IMR-90 (cell line): Measurements from ENCODE around the gene TUBGCP2.

Source experiments
- BHLHE40 ChIP-seq: fragments of 150-350 bp; IDR thresholded peaks from 2 replicates; pipeline ENCODE4 v1.6.1; 2016; ENCODE audit warnings: mild to moderate bottlenecking, low read depth, low read length
- CEBPB ChIP-seq: IDR thresholded peaks from 2 replicates; pipeline ENCODE4 v1.6.1; 2012; ENCODE audit warnings: low read depth, low read length, improper control_type of control experiment
- FOS ChIP-seq: fragments of 150-350 bp; IDR thresholded peaks from 2 replicates; pipeline ENCODE4 v1.6.1; 2016; ENCODE audit warnings: low read depth, low read length
- MAFK ChIP-seq: IDR thresholded peaks from 2 replicates; pipeline ENCODE4 v1.6.1; 2012; ENCODE audit warnings: low read depth, low read length, improper control_type of control experiment
- MXI1 ChIP-seq: IDR thresholded peaks from 2 replicates; pipeline ENCODE4 v1.6.1; 2012; ENCODE audit warnings: low read depth, mild to moderate bottlenecking, low read length, moderate library complexity, borderline replicate concordance
- NFE2L2 ChIP-seq: fragments of 150-350 bp; IDR thresholded peaks from 2 replicates; pipeline ENCODE4 v1.6.1; 2016; ENCODE audit warnings: low read depth, mild to moderate bottlenecking, low read length
- POLR2A ChIP-seq: IDR thresholded peaks from 2 replicates; pipeline ENCODE4 v1.6.1; 2012; ENCODE audit warnings: mild to moderate bottlenecking, low read depth, low read length
- RAD21 ChIP-seq: IDR thresholded peaks from 2 replicates; pipeline ENCODE4 v1.6.1; 2012; ENCODE audit warnings: low read length, improper control_type of control experiment
- RFX5 ChIP-seq: IDR thresholded peaks from 2 replicates; pipeline ENCODE4 v1.8.0; 2012; ENCODE audit warnings: low read depth, mild to moderate bottlenecking, low read length, moderate library complexity
- SMC3 ChIP-seq: fragments of 150-350 bp; IDR thresholded peaks from 2 replicates; pipeline ENCODE4 v1.6.1; 2016; ENCODE audit warnings: low read depth, mild to moderate bottlenecking, antibody characterized with exemption, low read length, moderate library complexity
- TF ChIP-seq, protein P1 (sequence below): conservative IDR thresholded peaks from 2 replicates; pipeline ENCODE4 v1.5.1; 2012; ENCODE audit warnings: mild to moderate bottlenecking, low read depth, low read length, improper control_type of control experiment
- TF ChIP-seq, protein P2 (sequence below): fragments of 150-350 bp; IDR thresholded peaks from 2 replicates; pipeline ENCODE4 v1.6.1; 2017; ENCODE audit warnings: mild to moderate bottlenecking, antibody characterized with exemption, low read length, low read depth
- TF ChIP-seq, protein P3 (sequence below): fragments of 150-350 bp; IDR thresholded peaks from 2 replicates; pipeline ENCODE4 v1.6.1; 2016; ENCODE audit warnings: low read depth, mild to moderate bottlenecking, low read length, moderate library complexity, borderline replicate concordance

DNA sequence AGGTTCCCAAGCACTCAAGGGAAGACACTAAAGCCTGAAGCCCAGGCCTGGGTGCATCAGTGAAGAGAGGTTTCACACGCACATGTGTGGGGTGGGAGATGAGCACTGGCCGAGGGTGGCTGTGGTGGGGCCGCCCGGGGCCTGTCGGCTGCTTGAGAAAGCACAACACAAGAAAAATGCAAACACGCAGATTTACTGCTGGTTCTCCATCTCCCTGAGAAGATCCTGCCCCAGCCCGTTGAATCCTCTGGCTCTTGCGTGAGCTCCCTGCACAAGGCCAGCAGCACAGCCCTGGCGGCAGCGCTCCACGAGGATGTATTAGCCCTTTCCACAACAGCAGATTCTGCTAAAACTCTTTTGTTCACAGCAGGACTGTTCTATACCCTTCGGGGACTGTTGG is 6.2 kb upstream of the TUBGCP2 start:
- TF ChIP-seq, protein P1, sequence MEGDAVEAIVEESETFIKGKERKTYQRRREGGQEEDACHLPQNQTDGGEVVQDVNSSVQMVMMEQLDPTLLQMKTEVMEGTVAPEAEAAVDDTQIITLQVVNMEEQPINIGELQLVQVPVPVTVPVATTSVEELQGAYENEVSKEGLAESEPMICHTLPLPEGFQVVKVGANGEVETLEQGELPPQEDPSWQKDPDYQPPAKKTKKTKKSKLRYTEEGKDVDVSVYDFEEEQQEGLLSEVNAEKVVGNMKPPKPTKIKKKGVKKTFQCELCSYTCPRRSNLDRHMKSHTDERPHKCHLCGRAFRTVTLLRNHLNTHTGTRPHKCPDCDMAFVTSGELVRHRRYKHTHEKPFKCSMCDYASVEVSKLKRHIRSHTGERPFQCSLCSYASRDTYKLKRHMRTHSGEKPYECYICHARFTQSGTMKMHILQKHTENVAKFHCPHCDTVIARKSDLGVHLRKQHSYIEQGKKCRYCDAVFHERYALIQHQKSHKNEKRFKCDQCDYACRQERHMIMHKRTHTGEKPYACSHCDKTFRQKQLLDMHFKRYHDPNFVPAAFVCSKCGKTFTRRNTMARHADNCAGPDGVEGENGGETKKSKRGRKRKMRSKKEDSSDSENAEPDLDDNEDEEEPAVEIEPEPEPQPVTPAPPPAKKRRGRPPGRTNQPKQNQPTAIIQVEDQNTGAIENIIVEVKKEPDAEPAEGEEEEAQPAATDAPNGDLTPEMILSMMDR = no peak
- TF ChIP-seq FOS = no peak
- TF ChIP-seq SMC3 = no peak
- no peak for TF ChIP-seq NFE2L2
- no peak for TF ChIP-seq POLR2A
- no peak for TF ChIP-seq MAFK
- TF ChIP-seq BHLHE40 = no peak
- TF ChIP-seq RFX5 = no peak
- TF ChIP-seq MXI1 = no peak
- TF ChIP-seq, protein P2, sequence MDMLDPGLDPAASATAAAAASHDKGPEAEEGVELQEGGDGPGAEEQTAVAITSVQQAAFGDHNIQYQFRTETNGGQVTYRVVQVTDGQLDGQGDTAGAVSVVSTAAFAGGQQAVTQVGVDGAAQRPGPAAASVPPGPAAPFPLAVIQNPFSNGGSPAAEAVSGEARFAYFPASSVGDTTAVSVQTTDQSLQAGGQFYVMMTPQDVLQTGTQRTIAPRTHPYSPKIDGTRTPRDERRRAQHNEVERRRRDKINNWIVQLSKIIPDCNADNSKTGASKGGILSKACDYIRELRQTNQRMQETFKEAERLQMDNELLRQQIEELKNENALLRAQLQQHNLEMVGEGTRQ = no peak
- TF ChIP-seq RAD21 = no peak
- TF ChIP-seq, protein P3, sequence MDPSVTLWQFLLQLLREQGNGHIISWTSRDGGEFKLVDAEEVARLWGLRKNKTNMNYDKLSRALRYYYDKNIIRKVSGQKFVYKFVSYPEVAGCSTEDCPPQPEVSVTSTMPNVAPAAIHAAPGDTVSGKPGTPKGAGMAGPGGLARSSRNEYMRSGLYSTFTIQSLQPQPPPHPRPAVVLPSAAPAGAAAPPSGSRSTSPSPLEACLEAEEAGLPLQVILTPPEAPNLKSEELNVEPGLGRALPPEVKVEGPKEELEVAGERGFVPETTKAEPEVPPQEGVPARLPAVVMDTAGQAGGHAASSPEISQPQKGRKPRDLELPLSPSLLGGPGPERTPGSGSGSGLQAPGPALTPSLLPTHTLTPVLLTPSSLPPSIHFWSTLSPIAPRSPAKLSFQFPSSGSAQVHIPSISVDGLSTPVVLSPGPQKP = no peak
- TF ChIP-seq CEBPB = no peak
